IMR-90 (cell line): ENCODE data around the gene IQCC.

Source experiments
- CTCF ChIP-seq: conservative IDR thresholded peaks from 2 replicates; pipeline ENCODE4 v1.5.1; 2012; ENCODE audit warnings: mild to moderate bottlenecking, low read depth, low read length, improper control_type of control experiment
- POLR2A ChIP-seq: IDR thresholded peaks from 2 replicates; pipeline ENCODE4 v1.6.1; 2012; ENCODE audit warnings: mild to moderate bottlenecking, low read depth, low read length
- RAD21 ChIP-seq: IDR thresholded peaks from 2 replicates; pipeline ENCODE4 v1.6.1; 2012; ENCODE audit warnings: low read length, improper control_type of control experiment

DNA sequence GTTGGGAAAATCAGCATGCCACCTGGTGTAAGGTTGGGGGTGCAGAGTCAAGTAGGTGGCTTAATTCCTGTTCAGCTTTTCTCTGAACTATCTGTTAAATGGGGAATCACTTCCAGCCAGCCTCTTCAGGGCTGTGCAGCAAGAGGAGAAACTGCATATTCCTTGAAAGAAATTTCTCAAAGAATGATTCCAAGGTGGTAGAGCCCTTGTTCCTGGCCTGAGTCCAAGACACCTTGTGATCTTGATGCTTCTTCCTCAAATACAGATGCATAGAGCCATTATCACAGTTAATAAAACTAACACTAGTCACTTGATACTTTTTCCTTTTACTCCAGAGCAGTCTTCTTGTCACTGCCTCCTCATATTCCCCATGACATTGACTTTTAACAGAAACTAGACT, 20.8 kb upstream of the IQCC start:
- TF ChIP-seq CTCF, result no peak
- no peak for TF ChIP-seq POLR2A
- no peak for TF ChIP-seq RAD21
